Common myeloid progenitor, CD34-positive (primary cell): Measurements from ENCODE around the gene NPPC.
"Not testable (repeated sequence)": the region's sequence is repeated elsewhere in the genome, so short reads cannot be mapped to it uniquely, and the experiment has no call there.

Source experiments
- CTCF ChIA-PET: fragments of 350-600 bp; sonication (Branson Sonifier 250); formaldehyde crosslinking; loops from one replicate; lab custom pipeline; 2021; ENCODE audit warnings: antibody characterized with exemption; lab: Charles Lee
- POLR2A ChIA-PET: fragments of 350-600 bp; sonication (Branson Sonifier 250); formaldehyde crosslinking; loops from one replicate; lab custom pipeline; 2021; ENCODE audit warnings: antibody characterized with exemption; lab: Charles Lee
- DNase-seq, 3 donors: peaks; one replicate each; pipeline versions ENCODE4 v3.0.0 to v3.0.0-alpha.2; 2013
- H3K27ac ChIP-seq, 2 experiments: 1 replicate in 1 of 2; 2 replicates in 1 of 2; pipeline ENCODE4 v1.7.0; 2013; ENCODE audit warnings: inconsistent platforms in 2 of 2, low read length in 2 of 2, mild to moderate bottlenecking in 2 of 2, low read depth in 1 of 2, moderate library complexity in 1 of 2; ENCODE audit not compliant: severe bottlenecking in 2 of 2, insufficient read depth in 1 of 2, poor library complexity in 1 of 2
- H3K27me3 ChIP-seq, 5 experiments: replicated peaks in 2 of 5; 1 replicate in 3 of 5; 2 replicates in 2 of 5; pipeline versions ENCODE4 v1.6.1 to v1.7.0; 2013; ENCODE audit warnings: low read length in 4 of 5, mild to moderate bottlenecking in 2 of 5, moderate library complexity in 2 of 5, inconsistent platforms in 1 of 5; ENCODE audit not compliant: insufficient read depth in 5 of 5, control insufficient read depth in 4 of 5
- H3K36me3 ChIP-seq, 4 experiments: 1 replicate in 2 of 4; 2 replicates in 2 of 4; pipeline versions ENCODE4 v1.6.1 to v1.7.0; 2013; ENCODE audit warnings: low read length in 3 of 4, control low read depth in 1 of 4, mild to moderate bottlenecking in 1 of 4; ENCODE audit not compliant: control insufficient read depth in 4 of 4, insufficient read depth in 4 of 4
- H3K4me1 ChIP-seq, 4 experiments: 1 replicate in 3 of 4; 2 replicates in 1 of 4; pipeline versions ENCODE4 v1.6.1 to v1.7.1; 2013; ENCODE audit warnings: low read length in 3 of 4, mild to moderate bottlenecking in 3 of 4, control low read depth in 1 of 4, inconsistent platforms in 1 of 4, moderate library complexity in 1 of 4; ENCODE audit not compliant: control insufficient read depth in 4 of 4, insufficient read depth in 4 of 4; ENCODE audit errors: control extremely low read depth in 1 of 4
- H3K4me3 ChIP-seq, 7 experiments: 1 replicate in 4 of 7; 2 replicates in 3 of 7; pipeline versions ENCODE4 v1.5.1 to v1.7.0; 2013; ENCODE audit warnings: mild to moderate bottlenecking in 7 of 7, low read length in 6 of 7, moderate library complexity in 6 of 7, inconsistent platforms in 2 of 7, low read depth in 2 of 7, control low read depth in 1 of 7; ENCODE audit not compliant: insufficient read depth in 4 of 7, control insufficient read depth in 1 of 7; ENCODE audit errors: extremely low read depth in 1 of 7
- H3K9me3 ChIP-seq, 5 experiments: 1 replicate in 4 of 5; 2 replicates in 1 of 5; pipeline versions ENCODE4 v1.6.1 to v1.7.1; 2013; ENCODE audit warnings: low read length in 4 of 5, mild to moderate bottlenecking in 2 of 5, inconsistent platforms in 1 of 5, low read depth in 1 of 5, moderate library complexity in 1 of 5; ENCODE audit not compliant: control insufficient read depth in 4 of 5, insufficient read depth in 2 of 5; ENCODE audit errors: control extremely low read depth in 1 of 5
- WGBS: methylation state at CpG from one replicate; pipeline ENCODE4 v1.1.5; 2013; ENCODE audit not compliant: insufficient coverage; 5-methylcytosine and 5-hydroxymethylcytosine counted together

The NPPC gene

DNA sequence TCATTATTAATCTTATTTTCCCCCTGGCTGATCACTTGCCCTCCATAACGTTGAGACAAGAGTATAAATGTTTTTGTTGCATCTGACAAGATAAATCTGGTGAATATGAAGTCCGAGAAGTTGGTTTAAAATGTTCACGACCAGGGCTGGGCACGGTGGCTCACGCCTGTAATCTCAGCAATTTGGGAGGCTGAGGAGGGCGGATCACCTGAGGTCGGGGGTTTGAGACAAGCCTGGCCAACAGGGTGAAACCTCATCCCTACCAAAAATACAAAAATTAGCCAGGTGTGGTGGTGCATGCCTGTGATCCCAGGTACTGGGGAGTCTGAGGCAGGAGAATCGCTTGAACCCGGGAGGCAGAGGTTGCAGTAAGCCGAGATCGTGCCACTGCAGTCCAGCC is 20.9 kb upstream of the NPPC start:
- H3K27me3 ChIP-seq, H3K27ac ChIP-seq, H3K9me3 ChIP-seq, POLR2A ChIA-PET, H3K4me1 ChIP-seq, H3K4me3 ChIP-seq, DNase-seq, H3K36me3 ChIP-seq: not testable (repeated sequence)
- CTCF ChIA-PET = interaction anchor here (1.2 to 1.5 kb wide), 2 partner anchors 14 to 379 kb away, joined by 3 read pairs; partner anchors contain the start of gene DIS3L2
- WGBS = 97% methylated on average over 6 of the region's 11 CpGs

DNA sequence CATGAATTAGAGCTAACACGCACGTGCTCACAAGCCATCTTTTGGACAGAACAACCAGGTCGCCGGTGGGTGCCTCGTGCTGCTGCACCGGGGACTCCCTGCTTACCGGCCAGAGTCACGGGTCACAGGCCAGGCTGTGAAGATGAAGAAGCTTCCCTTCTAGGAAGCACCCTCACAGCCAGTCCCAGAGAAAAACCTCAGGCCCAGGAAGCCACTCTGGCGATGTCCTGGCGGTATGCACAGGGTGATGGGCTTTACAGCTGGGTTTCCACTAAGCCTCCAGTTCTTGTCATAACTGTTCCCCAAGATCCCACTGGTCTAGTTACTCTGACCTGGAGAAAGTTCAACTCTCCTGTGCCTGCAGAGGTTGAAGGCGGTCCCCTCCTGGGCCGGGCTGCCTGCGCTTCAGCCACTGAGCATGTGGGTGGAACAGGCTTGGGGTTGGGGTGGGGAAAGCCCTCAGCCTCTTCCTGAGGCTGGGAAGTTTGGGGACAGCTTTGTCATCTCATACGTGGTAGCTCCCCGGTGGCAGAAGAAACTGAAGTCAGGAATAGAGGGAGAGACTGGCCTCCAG is 20.1 kb upstream of the NPPC start:
- Histone ChIP-seq H3K27ac (no peak overlapping the region), H3K27me3 (peaks cover 0 to 2% (median 0%) of the 10 kb centered on the region in 5 experiments), H3K9me3 (no peaks in the 10 kb centered on the region), H3K4me1 (peaks cover 0 to under 1% (median 0%) of the 10 kb centered on the region in 4 experiments), H3K4me3 (no peak overlapping the region), H3K36me3 (no peaks in the 10 kb centered on the region)
- 97% methylated on average over 15 of the region's 15 CpGs for WGBS
- DNase-seq = no peak
- CTCF ChIA-PET = interaction anchor here (1.1 to 1.2 kb wide), 2 partner anchors 20 to 380 kb away, joined by 3 to 4 read pairs; partner anchors contain the start of gene NPPC
- POLR2A ChIA-PET = no interaction called here

DNA sequence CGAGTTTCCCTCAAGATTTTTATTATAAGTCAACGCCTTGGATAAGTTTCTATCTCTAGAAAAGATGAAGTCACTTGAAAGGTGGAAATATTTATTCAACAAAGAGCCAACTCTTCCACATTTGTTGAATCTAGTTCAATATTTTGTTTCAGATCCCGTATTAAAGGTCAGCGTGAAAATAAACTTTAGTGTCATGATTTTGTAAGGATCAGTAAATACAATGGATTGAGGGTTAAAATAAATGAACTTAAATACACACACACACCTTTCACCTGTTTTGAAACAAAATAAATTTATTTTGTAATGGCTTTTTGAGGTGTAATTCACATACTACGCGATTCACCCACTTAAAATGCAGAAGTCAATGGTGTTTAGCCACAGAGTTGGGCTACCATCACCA is 16.0 kb upstream of the NPPC start:
- Histone ChIP-seq H3K4me3 (no peak overlapping the region), H3K27ac (no peak overlapping the region), H3K4me1 (peaks cover 0 to 8% (median 7%) of the 10 kb centered on the region in 4 experiments), H3K36me3 (no peaks in the 10 kb centered on the region), H3K9me3 (no peaks in the 10 kb centered on the region), H3K27me3 (peaks cover 0 to 2% (median 0%) of the 10 kb centered on the region in 5 experiments)
- ChIA-PET POLR2A (no interaction called here), CTCF (no interaction called here)
- DNase-seq = no peak
- WGBS = 100% methylated on average over 2 of the region's 6 CpGs

DNA sequence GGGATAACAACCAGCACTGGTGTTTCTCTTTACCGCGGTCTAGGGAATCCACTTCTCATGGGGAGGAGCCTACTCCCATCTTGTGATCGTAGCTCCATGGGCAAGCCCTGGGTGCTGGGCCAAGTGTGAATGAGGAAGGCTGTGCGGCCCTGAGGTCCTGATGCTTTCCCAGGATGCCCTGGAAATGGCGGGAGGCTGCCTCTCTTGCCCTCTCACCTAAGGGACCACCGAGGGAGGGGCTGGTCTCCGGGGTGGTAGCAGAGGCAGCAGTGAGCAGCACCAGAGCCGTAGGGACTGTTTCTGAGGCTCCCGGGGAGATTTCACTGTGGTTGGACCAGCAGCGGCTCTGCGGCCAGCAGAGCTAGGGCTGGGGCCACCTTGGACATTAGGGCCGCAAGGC is 15.5 kb upstream of the NPPC start:
- no peaks in the 10 kb centered on the region for H3K9me3 ChIP-seq
- peaks cover 0 to 2% (median 0%) of the 10 kb centered on the region in 5 experiments for H3K27me3 ChIP-seq
- DNase-seq = no peak
- POLR2A ChIA-PET = no interaction called here
- H3K4me3 ChIP-seq = no peak overlapping the region
- CTCF ChIA-PET = no interaction called here
- no peaks in the 10 kb centered on the region for H3K36me3 ChIP-seq
- H3K27ac ChIP-seq = no peak overlapping the region
- H3K4me1 ChIP-seq = peaks cover 0 to 8% (median 7%) of the 10 kb centered on the region in 4 experiments
- 98% methylated on average over 12 of the region's 12 CpGs for WGBS

DNA sequence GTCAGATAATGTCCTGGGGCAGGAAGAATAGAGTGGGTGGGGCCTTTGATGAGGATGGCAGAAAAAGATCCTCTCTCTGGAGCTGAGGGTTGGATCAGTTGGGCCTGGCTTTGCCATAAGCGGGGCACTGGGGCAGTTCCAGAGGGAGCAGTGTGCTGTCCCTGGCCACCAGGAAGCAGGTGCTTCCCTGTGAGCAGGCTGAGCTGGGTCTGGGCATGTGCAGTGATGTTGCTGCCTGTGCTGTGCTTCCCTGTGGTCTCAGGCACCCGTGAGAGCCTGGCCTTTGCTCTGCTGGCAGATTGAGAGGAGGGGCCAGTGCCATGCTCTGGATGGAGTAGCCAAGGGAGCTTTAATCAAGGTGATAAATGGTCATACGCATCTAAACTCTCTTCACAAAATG is 14.6 kb upstream of the NPPC start:
- CTCF ChIA-PET = interaction anchor here (0.8 to 1.0 kb wide), 2 partner anchors 12 to 385 kb away, joined by 3 to 4 read pairs; no protein-coding TSS in a partner anchor
- no peak overlapping the region for H3K4me3 ChIP-seq
- peaks cover 0 to 8% (median 7%) of the 10 kb centered on the region in 4 experiments for H3K4me1 ChIP-seq
- H3K9me3 ChIP-seq = no peaks in the 10 kb centered on the region
- DNase-seq = peak in 2 of 3 donors; percentile 65 to 75
- H3K27ac ChIP-seq = no peak overlapping the region
- POLR2A ChIA-PET = no interaction called here
- 33% methylated on average over 3 of the region's 3 CpGs for WGBS
- no peaks in the 10 kb centered on the region for H3K36me3 ChIP-seq
- no peaks in the 10 kb centered on the region for H3K27me3 ChIP-seq

DNA sequence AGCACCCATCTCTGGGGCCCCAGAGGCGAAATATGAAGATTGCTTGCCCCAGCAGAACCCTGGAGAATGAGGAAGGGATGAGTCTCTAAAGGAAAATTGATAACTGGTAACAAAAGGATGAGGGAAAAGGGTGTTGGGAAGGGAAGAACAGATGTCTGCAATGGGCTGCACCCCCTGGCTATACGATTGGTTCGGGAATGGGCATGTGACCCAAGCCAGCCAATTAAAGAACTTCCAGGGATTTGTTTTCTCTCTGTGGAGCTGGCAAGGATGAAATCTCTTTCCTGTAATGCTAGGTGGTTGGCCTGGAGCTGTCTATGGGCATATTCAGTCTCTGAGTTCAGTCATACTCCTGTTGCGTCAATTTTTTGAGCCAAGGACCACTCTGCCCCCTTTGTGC is 12.8 kb upstream of the NPPC start:
- Histone ChIP-seq H3K27me3 (no peaks in the 10 kb centered on the region), H3K9me3 (no peaks in the 10 kb centered on the region), H3K4me3 (no peak overlapping the region), H3K36me3 (no peaks in the 10 kb centered on the region), H3K4me1 (peaks cover 0 to 13% (median 7%) of the 10 kb centered on the region in 4 experiments), H3K27ac (no peak overlapping the region)
- CTCF ChIA-PET = interaction anchor here (1.0 kb wide), 1 partner anchor 38 kb away, joined by 4 read pairs; no protein-coding TSS in a partner anchor
- POLR2A ChIA-PET = no interaction called here
- WGBS = 100% methylated on average over 4 of the region's 4 CpGs
- no peak for DNase-seq

GRCh38 chr2:231937057-231937456 is 10.9 kb upstream of the NPPC start:
- CTCF ChIA-PET = no interaction called here

More at GRCh38 chr2:231937057-231937456, 10.9 kb upstream of the NPPC start:
- H3K36me3 ChIP-seq = no peaks in the 10 kb centered on the region
- POLR2A ChIA-PET = no interaction called here
- no peaks in the 10 kb centered on the region for H3K9me3 ChIP-seq
- H3K27me3 ChIP-seq = no peaks in the 10 kb centered on the region
- H3K4me1 ChIP-seq = peaks cover 0 to 15% (median 7%) of the 10 kb centered on the region in 4 experiments
- DNase-seq = no peak
- H3K4me3 ChIP-seq = no peak overlapping the region
- H3K27ac ChIP-seq = no peak overlapping the region
- WGBS = no CpG with 5 or more reads among the region's 7 CpGs
